ENCODE measurements around the gene ZCCHC24.

- TF ChIP-seq CTCF (conservative IDR thresholded peaks at IDR 0.05) = no peak
- TF ChIP-seq ZFX (IDR thresholded peaks at IDR 0.05) = no peak
These were observed 32.2 kb downstream of the ZCCHC24 start for GRCh38 chr10:79413196-79413595.
